Esophagus (tissue), 2 donors: ENCODE results near the gene SFMBT2. TPM values are rescaled to one million over a fixed set of nuclear protein-coding genes. Genes with fewer than 3 reads are reported as not detected.
"Not testable (repeated sequence)": the region's sequence is repeated elsewhere in the genome, so short reads cannot be mapped to it uniquely, and the experiment has no call there.

Experiments used
- H3K27ac ChIP-seq, 2 donors: one replicate each; pipeline ENCODE4 v1.5.1; 2013; ENCODE audit warnings: low read depth in 2 of 2, mild to moderate bottlenecking in 2 of 2, inconsistent platforms in 1 of 2, low read length in 1 of 2, moderate library complexity in 1 of 2
- H3K27me3 ChIP-seq, 2 donors: one replicate each; pipeline ENCODE4 v1.6.1; 2013; ENCODE audit warnings: low read length in 2 of 2, control low read depth in 1 of 2, mild to moderate bottlenecking in 1 of 2; ENCODE audit not compliant: insufficient read depth in 2 of 2, control insufficient read depth in 1 of 2
- H3K36me3 ChIP-seq, 2 donors: one replicate each; pipeline ENCODE4 v1.6.1; 2013; ENCODE audit warnings: low read length in 1 of 2; ENCODE audit not compliant: control insufficient read depth in 2 of 2, insufficient read depth in 2 of 2
- H3K4me1 ChIP-seq, 2 donors: one replicate each; pipeline ENCODE4 v1.6.1; 2013; ENCODE audit warnings: low read length in 1 of 2; ENCODE audit not compliant: control insufficient read depth in 2 of 2, insufficient read depth in 2 of 2
- H3K4me3 ChIP-seq, 2 donors: one replicate each; pipeline ENCODE4 v1.5.1; 2013; ENCODE audit warnings: low read length in 2 of 2, mild to moderate bottlenecking in 2 of 2, low read depth in 1 of 2, moderate library complexity in 1 of 2
- H3K9me3 ChIP-seq, 2 donors: one replicate each; pipeline ENCODE4 v1.6.1; 2013; ENCODE audit warnings: mild to moderate bottlenecking in 2 of 2, low read depth in 1 of 2, low read length in 1 of 2, moderate library complexity in 1 of 2; ENCODE audit not compliant: control insufficient read depth in 2 of 2, insufficient read depth in 1 of 2
- WGBS, 2 donors: extraction: QIAGEN DNeasy Blood & Tissue Kit; methylation state at CpG; one replicate each; pipeline ENCODE4 v1.1.7; 2013; 5-methylcytosine and 5-hydroxymethylcytosine counted together
- polyA plus RNA-seq, 2 donors: library from polyadenylated mRNA; stranded (reverse); fragments of 200-250 nt; gene quantifications; one replicate each; pipeline ENCODE4 v1.2.3, GENCODE V29; 2013
- donor health status: healthy with polysubstance abuse.
- donor health status: Bipolar disorder and iron deficiency.

Gene SFMBT2
- polyA plus RNA-seq, 2 donors, result 0.45 to 0.55 TPM

- WGBS, 2 donors, result 90 to 92% methylated on average over 3 of the region's 3 CpGs
- peaks cover 0 to 4% of the 10 kb centered on the region in 2 donors for H3K9me3 ChIP-seq
- H3K27ac ChIP-seq, result no peak overlapping the region
- no peak overlapping the region for H3K4me3 ChIP-seq
- H3K27me3 ChIP-seq, result no peaks in the 10 kb centered on the region
- H3K36me3 ChIP-seq, result peaks cover 2 to 9% of the 10 kb centered on the region in 2 donors
- H3K4me1 ChIP-seq, result no peaks in the 10 kb centered on the region
These were observed 211.6 kb downstream of the SFMBT2 start for GRCh38 chr10:7199152-7199760.

- Histone ChIP-seq H3K27me3 (no peaks in the 10 kb centered on the region), H3K27ac (no peak overlapping the region), H3K4me1 (peaks cover 0 to 2% of the 10 kb centered on the region in 2 donors), H3K36me3 (peaks cover 7 to 9% of the 10 kb centered on the region in 2 donors), H3K4me3 (no peak overlapping the region), H3K9me3 (peaks cover 0 to 6% of the 10 kb centered on the region in 2 donors)
- 92 to 93% methylated on average over 5 of the region's 5 CpGs for WGBS, 2 donors
These were observed 214.6 kb downstream of the SFMBT2 start for GRCh38 chr10:7196284-7196683.

GRCh38 chr10:7195118-7195517 lies 215.7 kb downstream of the SFMBT2 start:
- Histone ChIP-seq H3K4me3 (no peak overlapping the region), H3K27me3 (no peaks in the 10 kb centered on the region), H3K36me3 (peaks cover 4 to 9% of the 10 kb centered on the region in 2 donors), H3K4me1 (peaks cover 0 to 2% of the 10 kb centered on the region in 2 donors), H3K9me3 (peaks cover 0 to 6% of the 10 kb centered on the region in 2 donors), H3K27ac (no peak overlapping the region)
- WGBS, 2 donors, result 98% methylated on average over 6 of the region's 6 CpGs

GRCh38 chr10:7194571-7194970 lies 216.3 kb downstream of the SFMBT2 start:
- Histone ChIP-seq H3K36me3 (peaks cover 4 to 9% of the 10 kb centered on the region in 2 donors), H3K27me3 (no peaks in the 10 kb centered on the region), H3K9me3 (peaks cover 0 to 6% of the 10 kb centered on the region in 2 donors), H3K4me3 (no peak overlapping the region), H3K27ac (no peak overlapping the region), H3K4me1 (peaks cover 0 to 2% of the 10 kb centered on the region in 2 donors)
- 89 to 93% methylated on average over 5 of the region's 5 CpGs for WGBS, 2 donors

GRCh38 chr10:7193369-7193768 lies 217.5 kb downstream of the SFMBT2 start:
- Histone ChIP-seq H3K4me1 (peaks cover 0 to 2% of the 10 kb centered on the region in 2 donors), H3K4me3 (no peak overlapping the region), H3K9me3 (peaks cover 0 to 6% of the 10 kb centered on the region in 2 donors), H3K36me3 (peaks cover 4 to 9% of the 10 kb centered on the region in 2 donors), H3K27ac (no peak overlapping the region), H3K27me3 (no peaks in the 10 kb centered on the region)
- WGBS, 2 donors, result 81 to 84% methylated on average over 7 of the region's 7 CpGs

- Histone ChIP-seq H3K27ac (no peak overlapping the region), H3K9me3 (peaks cover 0 to 6% of the 10 kb centered on the region in 2 donors), H3K27me3 (no peaks in the 10 kb centered on the region), H3K4me3 (no peak overlapping the region), H3K4me1 (peaks cover 0 to 2% of the 10 kb centered on the region in 2 donors), H3K36me3 (peaks cover 4 to 9% of the 10 kb centered on the region in 2 donors)
- WGBS, 2 donors, result 76 to 79% methylated on average over 10 of the region's 10 CpGs
These were observed 217.9 kb downstream of the SFMBT2 start for GRCh38 chr10:7192831-7193361.

- 93% methylated on average over 9 of the region's 9 CpGs for WGBS, 2 donors
- peaks cover 0 to 6% of the 10 kb centered on the region in 2 donors for H3K9me3 ChIP-seq
- H3K36me3 ChIP-seq, result peaks cover 4 to 7% of the 10 kb centered on the region in 2 donors
- H3K27ac ChIP-seq, result no peak overlapping the region
- no peaks in the 10 kb centered on the region for H3K27me3 ChIP-seq
- H3K4me3 ChIP-seq, result no peak overlapping the region
- H3K4me1 ChIP-seq, result peaks cover 0 to 2% of the 10 kb centered on the region in 2 donors
These were observed 218.8 kb downstream of the SFMBT2 start for GRCh38 chr10:7192061-7192460.

GRCh38 chr10:7190772-7191171 lies 220.1 kb downstream of the SFMBT2 start:
- WGBS, 2 donors, result 88 to 89% methylated on average over 5 of the region's 5 CpGs
- H3K27ac ChIP-seq, H3K36me3 ChIP-seq, H3K4me3 ChIP-seq, H3K9me3 ChIP-seq, H3K4me1 ChIP-seq, H3K27me3 ChIP-seq: not testable (repeated sequence)

- Histone ChIP-seq H3K27me3 (no peaks in the 10 kb centered on the region), H3K4me1 (peaks cover 0 to 2% of the 10 kb centered on the region in 2 donors), H3K36me3 (peaks cover 0 to 4% of the 10 kb centered on the region in 2 donors), H3K27ac (no peak overlapping the region), H3K9me3 (peaks cover 0 to 2% of the 10 kb centered on the region in 2 donors), H3K4me3 (no peak overlapping the region)
- WGBS, 2 donors, result 91% methylated on average over 11 of the region's 11 CpGs
These were observed 220.9 kb downstream of the SFMBT2 start for GRCh38 chr10:7189909-7190308.
